Activated CD8-positive, alpha-beta T cell treated with anti-CD3 and anti-CD28 coated beads for 36 hours (primary cell): Measurements from ENCODE around the gene ANKH. TPM values are rescaled to one million over a fixed set of nuclear protein-coding genes. Genes with fewer than 3 reads are reported as not detected.

Experiments
- ATAC-seq: fragments of 200-7000 bp; cut with Tn5 transposase; one replicate; pipeline ENCODE4 v1.10.0; 2021; ENCODE audit warnings: mild to moderate bottlenecking, moderate library complexity
- CTCF ChIA-PET: fragments of 350-600 bp; sonication (Branson Sonifier 250); formaldehyde crosslinking; loops from one replicate; lab custom pipeline; 2021; ENCODE audit warnings: antibody characterized with exemption; lab: Charles Lee
- POLR2A ChIA-PET: fragments of 350-600 bp; sonication (Branson Sonifier 250); formaldehyde crosslinking; loops from one replicate; lab custom pipeline; 2021; ENCODE audit warnings: antibody characterized with exemption; lab: Charles Lee
- DNase-seq: peaks from one replicate; pipeline ENCODE4 v3.0.0-alpha.2; 2020
- H3K27ac Mint-ChIP-seq: one replicate; pipeline ENCODE4 v1.8.0; 2021; ENCODE audit warnings: mild to moderate bottlenecking, mixed read lengths
- H3K27me3 Mint-ChIP-seq: one replicate; pipeline ENCODE4 v1.8.0; 2021; ENCODE audit warnings: mixed read lengths
- H3K36me3 Mint-ChIP-seq: one replicate; pipeline ENCODE4 v1.8.0; 2021; ENCODE audit warnings: low read depth, mixed read lengths
- H3K4me1 Mint-ChIP-seq: one replicate; pipeline ENCODE4 v1.8.0; 2021; ENCODE audit warnings: low read depth, mixed read lengths
- H3K4me3 Mint-ChIP-seq: one replicate; pipeline ENCODE4 v1.8.0; 2021; ENCODE audit warnings: mild to moderate bottlenecking, moderate library complexity, mixed read lengths
- H3K9me3 Mint-ChIP-seq: one replicate; pipeline ENCODE4 v1.8.0; 2021; ENCODE audit warnings: mixed read lengths
- intact Hi-C: fragments of 100-400 bp; cut with micrococcal nuclease; formaldehyde crosslinking; loops from one replicate; pipeline ENCODE4 v1.10.0; 2022
- total RNA-seq, 2 experiments: library from RNA; stranded (reverse); gene quantifications; one replicate each; pipeline ENCODE4 v1.2.3, GENCODE V29; 2021
- TF ChIP-seq, protein P1 (sequence below): fragments of 200-600 bp; IDR thresholded peaks from one replicate; pipeline ENCODE4 v1.8.0; 2022; ENCODE audit warnings: antibody characterized with exemption, mild to moderate bottlenecking

ANKH gene
- total RNA-seq, 2 experiments from 2014 or later = 85.4 to 87.2 TPM

DNA sequence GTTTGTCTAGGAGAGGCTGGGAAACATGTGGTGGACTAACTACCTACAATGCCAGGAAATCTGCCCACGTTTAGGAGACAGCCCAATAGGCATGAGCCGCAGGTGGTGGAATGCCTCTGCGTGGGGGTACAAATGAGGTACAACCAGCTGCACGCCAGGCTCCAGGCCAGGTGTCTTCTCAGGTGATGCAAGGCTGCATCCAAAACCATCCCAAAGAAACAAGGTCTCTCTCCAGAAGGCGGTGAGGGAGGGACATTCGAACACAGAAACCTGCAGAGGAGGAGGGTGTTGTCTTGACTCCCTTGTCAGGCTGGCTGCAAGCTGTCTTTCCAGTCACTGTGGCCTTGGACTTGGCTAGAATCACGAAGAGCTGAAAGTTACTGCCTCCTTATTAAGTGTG is 11.6 kb downstream of the ANKH start:
- Mint-ChIP-seq H3K27me3 (no peaks in the 10 kb centered on the region), H3K9me3 (no peaks in the 10 kb centered on the region), H3K4me3 (no peak overlapping the region), H3K36me3 (peaks cover 12% of the 10 kb centered on the region), H3K27ac (no peak overlapping the region), H3K4me1 (peaks cover 25% of the 10 kb centered on the region)
- DNase-seq (no peak), ATAC-seq (no peak)
- ChIA-PET CTCF (interaction anchor here (1.0 to 1.6 kb wide), 2 partner anchors 13 to 154 kb away, joined by 3 read pairs; no protein-coding TSS in a partner anchor), POLR2A (interaction anchor here (0.9 kb wide), 1 partner anchor 11 kb away, joined by 4 read pairs; no protein-coding TSS in a partner anchor)
- intact Hi-C loops = no loop called here
- TF ChIP-seq, protein P1, sequence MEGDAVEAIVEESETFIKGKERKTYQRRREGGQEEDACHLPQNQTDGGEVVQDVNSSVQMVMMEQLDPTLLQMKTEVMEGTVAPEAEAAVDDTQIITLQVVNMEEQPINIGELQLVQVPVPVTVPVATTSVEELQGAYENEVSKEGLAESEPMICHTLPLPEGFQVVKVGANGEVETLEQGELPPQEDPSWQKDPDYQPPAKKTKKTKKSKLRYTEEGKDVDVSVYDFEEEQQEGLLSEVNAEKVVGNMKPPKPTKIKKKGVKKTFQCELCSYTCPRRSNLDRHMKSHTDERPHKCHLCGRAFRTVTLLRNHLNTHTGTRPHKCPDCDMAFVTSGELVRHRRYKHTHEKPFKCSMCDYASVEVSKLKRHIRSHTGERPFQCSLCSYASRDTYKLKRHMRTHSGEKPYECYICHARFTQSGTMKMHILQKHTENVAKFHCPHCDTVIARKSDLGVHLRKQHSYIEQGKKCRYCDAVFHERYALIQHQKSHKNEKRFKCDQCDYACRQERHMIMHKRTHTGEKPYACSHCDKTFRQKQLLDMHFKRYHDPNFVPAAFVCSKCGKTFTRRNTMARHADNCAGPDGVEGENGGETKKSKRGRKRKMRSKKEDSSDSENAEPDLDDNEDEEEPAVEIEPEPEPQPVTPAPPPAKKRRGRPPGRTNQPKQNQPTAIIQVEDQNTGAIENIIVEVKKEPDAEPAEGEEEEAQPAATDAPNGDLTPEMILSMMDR = no peak

DNA sequence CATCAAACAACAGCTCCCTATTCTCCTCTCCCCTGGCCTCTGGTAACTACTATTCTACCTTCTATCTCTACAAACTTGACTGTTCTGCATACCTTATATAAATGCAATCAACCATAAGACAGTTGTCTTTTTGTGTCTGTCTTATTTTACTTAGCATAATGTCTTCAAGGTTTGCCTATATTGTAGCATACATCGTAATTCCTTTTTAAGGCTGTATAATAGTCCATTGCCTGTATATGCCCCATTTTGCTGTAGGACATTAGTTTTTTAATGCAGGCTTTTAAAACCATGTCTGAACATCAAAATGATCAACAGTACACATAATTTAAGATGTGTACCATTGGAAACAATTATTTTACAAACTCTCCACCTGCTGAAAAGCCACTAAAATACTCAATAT is 12.4 kb downstream of the ANKH start:
- DNase-seq = no peak
- POLR2A ChIA-PET = interaction anchor here (0.9 kb wide), 1 partner anchor 12 kb away, joined by 4 read pairs; no protein-coding TSS in a partner anchor
- no peak for ATAC-seq
- intact Hi-C loops = no loop called here
- H3K27ac Mint-ChIP-seq = no peak overlapping the region
- H3K4me1 Mint-ChIP-seq = peaks cover 28% of the 10 kb centered on the region
- no peaks in the 10 kb centered on the region for H3K9me3 Mint-ChIP-seq
- TF ChIP-seq, protein P1 = no peak
- peaks cover 12% of the 10 kb centered on the region for H3K36me3 Mint-ChIP-seq
- no peak overlapping the region for H3K4me3 Mint-ChIP-seq
- no peaks in the 10 kb centered on the region for H3K27me3 Mint-ChIP-seq
- CTCF ChIA-PET = interaction anchor here (1.0 kb wide), 1 partner anchor 14 kb away, joined by 3 read pairs; no protein-coding TSS in a partner anchor

DNA sequence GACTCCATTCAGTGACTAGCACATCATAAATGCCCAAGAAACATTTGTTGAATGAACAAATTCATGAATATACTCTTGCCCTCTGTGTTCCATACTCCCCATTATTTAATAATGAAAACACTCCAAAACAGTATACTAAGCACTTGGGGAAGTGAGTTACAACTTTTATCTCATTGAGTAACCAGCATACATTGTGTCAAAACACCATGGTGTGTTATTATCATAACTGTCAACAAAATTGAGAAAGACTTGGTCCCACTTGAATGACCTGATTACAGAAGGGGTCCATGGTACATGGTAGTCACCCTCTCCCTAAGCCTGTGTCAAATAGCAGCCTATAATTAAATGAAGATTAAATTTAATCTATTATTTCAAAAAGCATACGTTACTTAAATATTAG is 16.2 kb downstream of the ANKH start:
- TF ChIP-seq, protein P1 = no peak
- ChIA-PET POLR2A (no interaction called here), CTCF (no interaction called here)
- no peaks in the 10 kb centered on the region for H3K9me3 Mint-ChIP-seq
- no peaks in the 10 kb centered on the region for H3K27me3 Mint-ChIP-seq
- peaks cover 12% of the 10 kb centered on the region for H3K36me3 Mint-ChIP-seq
- ATAC-seq (no peak), DNase-seq (no peak)
- intact Hi-C loops = no loop called here
- peaks cover 15% of the 10 kb centered on the region for H3K4me1 Mint-ChIP-seq
- no peak overlapping the region for H3K27ac Mint-ChIP-seq
- H3K4me3 Mint-ChIP-seq = no peak overlapping the region

DNA sequence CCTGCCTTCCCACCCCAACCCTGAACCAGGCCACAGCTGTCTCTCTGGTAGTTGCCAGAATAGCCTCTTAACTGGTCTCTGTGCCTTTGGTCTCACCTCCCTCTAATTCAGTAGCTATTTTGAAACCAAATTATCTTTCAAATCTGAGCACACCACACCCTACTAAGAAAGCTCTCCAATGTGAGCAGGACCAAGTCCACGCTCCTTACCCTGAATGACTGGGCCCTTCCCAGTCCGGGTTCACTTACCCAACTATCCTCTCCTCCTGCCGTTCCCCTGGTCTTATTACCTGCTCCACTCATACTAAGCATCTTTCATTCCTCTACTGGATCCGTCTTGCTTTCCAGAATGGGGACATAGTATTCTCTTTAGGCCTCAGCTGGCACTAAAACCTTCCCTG is 16.8 kb downstream of the ANKH start:
- intact Hi-C loops = no loop called here
- no peak for DNase-seq
- TF ChIP-seq, protein P1 = no peak
- Mint-ChIP-seq H3K9me3 (no peaks in the 10 kb centered on the region), H3K4me1 (peaks cover 15% of the 10 kb centered on the region), H3K4me3 (no peak overlapping the region), H3K27ac (no peak overlapping the region), H3K27me3 (no peaks in the 10 kb centered on the region), H3K36me3 (peaks cover 12% of the 10 kb centered on the region)
- ChIA-PET CTCF (no interaction called here), POLR2A (no interaction called here)
- ATAC-seq = no peak

DNA sequence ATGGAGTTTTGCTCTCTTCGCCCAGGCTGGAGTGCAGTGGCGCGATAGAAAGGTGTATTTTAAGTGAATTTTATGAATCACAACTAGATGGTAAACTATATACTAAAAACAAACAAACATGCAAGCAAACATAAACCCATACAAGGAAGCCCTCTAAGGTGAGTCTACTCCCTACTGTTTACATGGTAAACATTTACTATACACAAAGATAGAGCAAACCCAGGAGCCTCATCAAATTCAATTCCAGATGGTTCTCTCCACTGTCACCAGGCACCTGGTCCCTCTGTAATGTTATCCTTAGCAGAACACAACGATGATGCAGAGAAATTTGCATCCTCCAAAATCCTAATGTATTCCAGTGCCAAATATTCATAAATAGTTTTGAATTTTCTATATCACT is 17.9 kb downstream of the ANKH start:
- POLR2A ChIA-PET = no interaction called here
- H3K9me3 Mint-ChIP-seq = no peaks in the 10 kb centered on the region
- H3K4me1 Mint-ChIP-seq = peaks cover 15% of the 10 kb centered on the region
- ATAC-seq (no peak), DNase-seq (no peak)
- peaks cover 8% of the 10 kb centered on the region for H3K36me3 Mint-ChIP-seq
- TF ChIP-seq, protein P1 = no peak
- intact Hi-C loops = no loop called here
- no peaks in the 10 kb centered on the region for H3K27me3 Mint-ChIP-seq
- H3K4me3 Mint-ChIP-seq = no peak overlapping the region
- no peak overlapping the region for H3K27ac Mint-ChIP-seq
- CTCF ChIA-PET = no interaction called here
